Activated T-cell treated with anti-CD3 and anti-CD28 coated beads, Interleukin-2, amount 50 U/mL, for 4 hours (primary cell): Measurements from ENCODE around the gene C19orf44. TPM values are rescaled to one million over a fixed set of nuclear protein-coding genes. Genes with fewer than 3 reads are reported as not detected.
A peak's percentile ranks its signal among the peaks of the same experiment; 100 is the strongest.
"Not testable (repeated sequence)": the region's sequence is repeated elsewhere in the genome, so short reads cannot be mapped to it uniquely, and the experiment has no call there.

ENCODE experiments used
- ATAC-seq, 2 donors: fragments of 200-7000 bp; cut with Tn5 transposase; one replicate each; pipeline ENCODE4 v1.10.0; 2021
- DNase-seq: peaks from one replicate; pipeline ENCODE4 v3.0.0-alpha.2; 2020
- H3K27me3 Mint-ChIP-seq: one replicate; pipeline ENCODE4 v1.8.0; 2021; ENCODE audit warnings: low read depth, mixed read lengths
- H3K36me3 Mint-ChIP-seq: one replicate; pipeline ENCODE4 v1.8.0; 2022; ENCODE audit warnings: mixed read lengths; ENCODE audit not compliant: insufficient read depth
- H3K4me1 Mint-ChIP-seq: one replicate; pipeline ENCODE4 v1.8.0; 2021; ENCODE audit warnings: low read depth, mixed read lengths
- H3K4me3 Mint-ChIP-seq: one replicate; pipeline ENCODE4 v1.8.0; 2021; ENCODE audit warnings: mild to moderate bottlenecking, moderate library complexity, mixed read lengths
- H3K9me3 Mint-ChIP-seq: one replicate; pipeline ENCODE4 v1.8.0; 2021; ENCODE audit warnings: mixed read lengths
- total RNA-seq, 3 donors: library from RNA; stranded (reverse); gene quantifications; one replicate each; pipeline ENCODE4 v1.2.1, GENCODE V29; 2021

The C19orf44 gene
- total RNA-seq, 3 donors from 2014 or later = 2.4 to 3.2 (median 2.7) TPM

DNA sequence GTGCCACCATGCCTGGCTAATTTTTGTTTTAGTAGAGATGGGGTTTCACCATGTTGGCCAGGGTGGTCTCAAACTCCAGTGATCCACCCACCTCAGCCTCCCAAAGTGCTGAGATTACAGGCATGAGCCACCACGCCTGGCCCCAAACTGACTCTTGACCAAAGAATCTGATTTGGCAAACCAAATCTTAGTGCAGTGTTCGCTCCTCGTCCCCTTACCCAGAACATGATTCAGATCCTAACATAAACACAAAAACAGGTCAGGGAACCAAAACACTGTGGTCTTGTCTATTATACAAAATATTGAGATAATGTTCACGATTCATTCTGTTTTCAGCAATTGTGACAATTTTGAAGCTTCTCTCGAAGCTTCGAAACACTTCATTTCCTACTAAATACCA, 55.7 kb downstream of the C19orf44 start:
- not testable (repeated sequence) for ATAC-seq, H3K4me3 Mint-ChIP-seq, H3K27me3 Mint-ChIP-seq, H3K4me1 Mint-ChIP-seq, H3K9me3 Mint-ChIP-seq, DNase-seq
- H3K36me3 Mint-ChIP-seq = peaks cover 26% of the 10 kb centered on the region

DNA sequence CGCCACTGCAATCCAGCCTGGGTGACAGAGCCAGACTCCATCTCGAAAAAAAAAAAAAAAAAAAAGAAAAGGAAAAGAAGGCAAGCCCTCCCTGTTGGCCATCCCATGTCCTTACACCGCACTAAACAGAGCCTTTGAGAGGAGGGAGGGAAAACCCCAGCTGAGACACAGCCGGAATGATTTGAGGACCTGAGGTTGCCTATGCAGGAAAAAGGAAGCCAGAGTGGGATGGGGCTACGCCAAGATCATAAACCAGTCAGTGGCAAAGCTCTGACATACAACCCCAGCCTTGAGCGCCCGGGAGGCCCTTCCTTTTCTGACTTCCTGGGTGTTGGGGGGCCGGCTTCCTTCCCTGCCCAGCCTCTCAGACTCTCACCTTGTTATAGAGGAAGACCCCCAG, 58.6 kb downstream of the C19orf44 start:
- no peak for DNase-seq
- no peak for ATAC-seq
- no peaks in the 10 kb centered on the region for H3K9me3 Mint-ChIP-seq
- peaks cover 29% of the 10 kb centered on the region for H3K36me3 Mint-ChIP-seq
- H3K4me3 Mint-ChIP-seq = no peak overlapping the region
- no peaks in the 10 kb centered on the region for H3K27me3 Mint-ChIP-seq
- H3K4me1 Mint-ChIP-seq = peaks cover 2% of the 10 kb centered on the region

DNA sequence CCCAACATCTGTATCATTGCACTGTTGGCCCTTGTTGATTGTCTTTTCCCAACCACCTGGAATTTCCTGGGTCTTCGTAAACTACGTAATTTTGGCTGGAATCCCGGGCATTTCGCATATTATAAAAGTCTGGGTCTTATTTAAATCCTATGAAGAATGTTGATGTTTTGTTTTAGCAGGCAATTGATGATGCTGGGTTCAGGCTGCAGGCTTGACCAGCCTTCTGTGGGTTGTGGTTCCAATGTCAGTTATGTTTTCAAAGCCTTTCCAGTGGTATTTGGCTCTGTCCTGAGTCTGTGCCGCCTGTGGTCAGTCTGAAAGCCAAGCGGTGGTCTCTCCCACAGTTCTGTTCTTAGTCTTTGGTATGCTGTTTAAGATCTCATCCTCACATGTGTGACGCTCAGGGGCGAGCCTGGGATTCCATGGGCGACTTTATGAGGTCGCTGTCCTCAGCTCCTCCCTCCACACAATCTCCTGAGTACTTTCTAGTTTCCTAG, 63.6 kb downstream of the C19orf44 start:
- Mint-ChIP-seq H3K4me1 (peaks cover 3% of the 10 kb centered on the region), H3K4me3 (no peak overlapping the region), H3K9me3 (no peaks in the 10 kb centered on the region), H3K27me3 (no peaks in the 10 kb centered on the region), H3K36me3 (peaks cover 35% of the 10 kb centered on the region)
- no peak for ATAC-seq
- no peak for DNase-seq

DNA sequence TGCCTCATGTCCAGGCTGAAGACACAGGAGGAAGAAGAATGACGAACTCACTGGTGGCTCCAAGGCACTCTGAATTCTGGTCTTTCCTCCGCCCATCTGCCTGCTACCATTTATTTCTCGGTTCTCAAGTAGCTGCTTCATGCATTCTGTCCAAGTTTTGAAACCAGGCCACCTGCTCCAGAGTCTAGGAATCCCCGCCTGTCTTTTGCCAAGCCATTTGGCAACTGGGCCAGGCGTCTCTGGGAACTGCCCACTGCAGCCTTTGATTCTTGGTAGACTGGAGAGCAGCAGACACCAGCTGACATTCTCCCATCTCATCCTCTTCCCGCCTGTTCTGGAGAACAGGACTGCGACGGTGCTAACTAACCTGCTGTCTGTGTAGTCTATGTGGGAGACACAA, 65.2 kb downstream of the C19orf44 start:
- Mint-ChIP-seq H3K27me3 (no peaks in the 10 kb centered on the region), H3K9me3 (no peaks in the 10 kb centered on the region), H3K4me3 (no peak overlapping the region), H3K36me3 (peaks cover 33% of the 10 kb centered on the region), H3K4me1 (peaks cover 11% of the 10 kb centered on the region)
- ATAC-seq (no peak), DNase-seq (no peak)

DNA sequence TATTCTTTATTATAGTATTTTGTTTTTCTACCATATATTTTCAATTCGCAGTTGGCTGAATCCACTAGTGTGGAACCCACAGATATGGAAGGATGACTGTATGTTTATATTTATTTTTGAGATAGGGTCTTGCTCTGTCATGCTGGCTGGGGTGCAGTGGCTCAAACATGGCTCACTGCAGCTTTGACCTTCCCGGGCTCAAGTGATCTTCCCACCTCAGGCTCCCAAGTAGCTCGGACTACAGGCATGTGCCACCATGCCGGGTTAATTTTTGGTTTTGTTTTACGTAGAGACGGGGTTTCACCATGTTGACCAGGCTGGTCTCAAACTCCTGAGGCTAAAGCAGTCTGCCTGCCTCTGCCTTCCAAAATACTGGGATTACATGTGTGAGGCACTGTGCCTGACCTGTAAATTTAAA, 66.4 kb downstream of the C19orf44 start:
- Mint-ChIP-seq H3K27me3 (no peaks in the 10 kb centered on the region), H3K4me3 (no peak overlapping the region), H3K4me1 (peaks cover 17% of the 10 kb centered on the region), H3K9me3 (no peaks in the 10 kb centered on the region), H3K36me3 (peaks cover 36% of the 10 kb centered on the region)
- no peak for ATAC-seq
- no peak for DNase-seq

DNA sequence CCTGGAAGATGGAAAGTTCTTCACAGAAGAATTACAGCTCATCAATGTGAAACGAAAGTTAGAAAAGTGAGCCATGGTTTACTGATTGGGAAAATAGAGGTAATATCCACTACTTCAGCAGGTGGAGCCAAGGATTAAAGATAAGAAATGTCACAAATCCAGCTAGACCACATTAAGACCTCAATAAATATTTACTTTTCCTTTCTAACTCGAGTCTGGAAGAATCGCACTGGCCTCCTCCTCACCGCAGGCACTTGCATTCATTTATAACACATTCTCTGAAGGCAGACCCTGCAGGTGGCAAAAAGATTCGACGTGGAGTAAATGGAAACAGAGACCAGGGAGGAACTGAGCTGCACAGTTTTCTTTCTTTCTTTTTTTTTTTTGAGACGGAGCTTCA, 68.6 kb downstream of the C19orf44 start:
- Mint-ChIP-seq H3K9me3 (no peaks in the 10 kb centered on the region), H3K4me3 (no peak overlapping the region), H3K4me1 (peaks cover 27% of the 10 kb centered on the region), H3K36me3 (peaks cover 36% of the 10 kb centered on the region), H3K27me3 (no peaks in the 10 kb centered on the region)
- no peak for DNase-seq
- ATAC-seq = no peak

DNA sequence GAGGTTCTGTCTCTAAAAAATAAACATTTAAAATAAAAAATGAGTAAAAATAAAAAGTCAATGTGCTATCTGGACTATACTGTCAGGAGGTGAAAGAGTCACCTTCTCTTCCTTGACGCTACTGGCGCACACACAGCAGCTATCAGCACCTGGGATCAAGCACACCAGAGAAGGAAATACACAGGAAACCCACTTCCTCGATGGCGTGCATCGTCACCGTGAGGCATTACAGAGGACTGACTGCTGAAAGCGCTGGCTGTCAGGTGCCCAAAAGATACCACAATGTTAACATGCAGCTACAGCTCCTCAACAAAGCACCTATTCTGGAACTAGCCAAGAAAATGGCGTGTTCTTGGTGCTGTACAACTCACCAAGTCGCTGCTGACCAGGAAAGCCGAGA, 70.0 kb downstream of the C19orf44 start:
- Mint-ChIP-seq H3K4me1 (peaks cover 34% of the 10 kb centered on the region), H3K9me3 (no peaks in the 10 kb centered on the region), H3K36me3 (peaks cover 34% of the 10 kb centered on the region), H3K4me3 (peak overlapping the region; percentile 69), H3K27me3 (no peaks in the 10 kb centered on the region)
- peak; percentile 65 for DNase-seq
- ATAC-seq = peak; percentile 90 to 97

DNA sequence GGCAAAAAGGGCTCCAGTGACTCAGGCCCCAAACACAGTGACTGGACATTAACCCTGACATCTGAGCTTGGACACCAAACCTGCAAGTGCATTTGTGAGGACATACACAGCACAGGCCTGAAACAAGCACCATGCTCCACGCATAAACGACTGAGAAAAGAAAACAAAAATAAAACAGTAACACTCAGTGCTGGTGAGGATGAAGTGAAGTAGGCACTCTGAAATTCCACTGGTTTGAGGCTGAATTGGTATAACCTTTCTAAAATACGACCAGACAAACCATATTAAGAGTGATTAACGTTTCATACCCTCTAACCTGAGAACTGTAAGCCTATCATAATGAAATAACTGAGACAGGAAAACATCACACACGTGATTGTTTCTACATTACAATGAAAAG, 70.5 kb downstream of the C19orf44 start:
- H3K4me3 Mint-ChIP-seq = peak overlapping the region; percentile 69
- peaks cover 40% of the 10 kb centered on the region for H3K4me1 Mint-ChIP-seq
- no peaks in the 10 kb centered on the region for H3K9me3 Mint-ChIP-seq
- ATAC-seq = no peak
- no peak for DNase-seq
- no peaks in the 10 kb centered on the region for H3K27me3 Mint-ChIP-seq
- H3K36me3 Mint-ChIP-seq = peaks cover 29% of the 10 kb centered on the region

DNA sequence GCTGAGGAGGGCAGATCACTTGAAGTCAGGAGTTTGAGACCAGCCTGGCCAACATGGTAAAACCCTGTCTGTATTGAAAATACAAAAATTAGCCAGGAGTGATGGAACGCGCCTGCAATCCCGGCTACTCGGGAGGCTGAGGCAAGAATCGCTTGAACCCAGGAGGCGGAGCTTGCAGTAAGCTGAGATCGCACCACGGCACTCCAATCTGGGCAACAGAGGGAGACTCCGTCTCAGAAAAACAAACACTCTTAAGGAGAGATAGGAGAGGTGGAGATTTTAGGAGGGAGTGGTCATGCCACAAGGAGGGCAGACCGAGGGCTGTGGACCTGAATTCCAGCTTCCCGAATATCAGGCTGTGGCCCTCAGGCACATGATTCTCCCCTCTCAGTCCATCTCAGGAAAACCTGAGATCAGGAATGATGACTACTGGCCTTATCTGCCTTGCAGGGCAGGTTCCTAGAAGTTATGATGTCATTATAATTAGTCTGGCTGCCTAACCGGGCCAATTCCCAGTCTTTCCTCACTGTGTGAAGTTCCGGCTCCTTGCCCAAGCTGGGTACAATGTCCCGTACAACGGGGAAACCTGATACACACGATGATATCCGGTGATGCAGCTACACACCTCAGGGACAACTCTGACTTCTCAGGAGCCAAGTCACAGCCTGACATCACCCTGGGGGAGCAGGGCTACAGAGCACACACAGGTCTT, 73.6 kb downstream of the C19orf44 start:
- Mint-ChIP-seq H3K9me3 (no peaks in the 10 kb centered on the region), H3K36me3 (peaks cover 21% of the 10 kb centered on the region), H3K4me3 (peak overlapping the region; percentile 38), H3K27me3 (no peaks in the 10 kb centered on the region), H3K4me1 (peaks cover 56% of the 10 kb centered on the region)
- DNase-seq (no peak), ATAC-seq (no peak)

Other genes starting within 250 kb of the C19orf44 start
- gene KLF2, start 171.6 kb upstream of the C19orf44 start, total RNA-seq = 1 to 10 TPM; 1.4 to 2.5 (median 2.4) TPM
- 10 to 100 TPM; 37.0 to 40.1 (median 38.1) TPM for gene EPS15L1, start 24.4 kb upstream of the C19orf44 start, total RNA-seq
- not detected for gene CALR3, start 227 bp upstream of the C19orf44 start, total RNA-seq
- gene CHERP, start 46.0 kb downstream of the C19orf44 start, total RNA-seq = 100 to 1,000 TPM in 2 of 3 donors, 10 to 100 TPM in 1; 98.7 to 107 (median 103) TPM
- 10 to 100 TPM; 48.1 to 48.5 (median 48.1) TPM for gene SLC35E1, start 76.0 kb downstream of the C19orf44 start, total RNA-seq
- gene MED26, start 131.8 kb downstream of the C19orf44 start, total RNA-seq = 10 to 100 TPM; 17.4 to 19.5 (median 18.2) TPM
- gene SMIM7, start 163.8 kb downstream of the C19orf44 start, total RNA-seq = 10 to 100 TPM; 55.3 to 60.2 (median 60.2) TPM
- gene TMEM38A, start 164.7 kb downstream of the C19orf44 start, total RNA-seq = under 1 TPM; 0.27 to 0.89 (median 0.45) TPM
- not detected for gene NWD1, start 223.5 kb downstream of the C19orf44 start, total RNA-seq